Esophagus muscularis mucosa (tissue), 4 donors: ENCODE results near the gene ZNF3.

Source experiments
- CTCF ChIP-seq, 3 experiments: fragments of 200-600 bp in 2 of 3; fragments of 450-650 bp in 1 of 3; sonication (generic) in 2 of 3; IDR thresholded peaks; one replicate each; pipeline ENCODE4 v1.5.1; 2017 to 2019; ENCODE audit warnings: antibody characterized with exemption in 3 of 3, mild to moderate bottlenecking in 2 of 3, moderate library complexity in 1 of 3
- EP300 ChIP-seq: sonication (generic); formaldehyde crosslinking; IDR thresholded peaks from one replicate; pipeline ENCODE4 v1.6.1; 2017; ENCODE audit warnings: antibody characterized with exemption
- POLR2A ChIP-seq: fragments of 450-650 bp; IDR thresholded peaks from one replicate; pipeline ENCODE4 v1.6.1; 2017; ENCODE audit warnings: antibody characterized with exemption, moderate library complexity, mild to moderate bottlenecking, low read depth

- TF ChIP-seq POLR2A (no peak), CTCF (IDR thresholded peaks at IDR 0.05) (no peak), EP300 (no peak)
Observed at GRCh38 chr7:100115026-100115425, 33.5 kb upstream of the ZNF3 start.
